AG09309 (cell line): ENCODE results near the gene NAALADL2.

Experiments
- DNase-seq: peaks from one replicate; pipeline ENCODE4 v3.0.0-alpha.2; 2010; ENCODE audit warnings: low read depth
- H3K4me3 ChIP-seq: 2 replicates; pipeline ENCODE4 v1.5.1; 2011; ENCODE audit warnings: mild to moderate bottlenecking, low read depth, low read length, moderate library complexity; ENCODE audit not compliant: control insufficient read depth
- TF ChIP-seq, protein P1 (sequence below): IDR thresholded peaks from 2 replicates; pipeline ENCODE4 v1.5.1; 2011; ENCODE audit warnings: mild to moderate bottlenecking, low read depth, low read length, inconsistent platforms; ENCODE audit not compliant: insufficient read depth, control insufficient read depth; ENCODE audit errors: missing control alignments

The NAALADL2 gene

DNA sequence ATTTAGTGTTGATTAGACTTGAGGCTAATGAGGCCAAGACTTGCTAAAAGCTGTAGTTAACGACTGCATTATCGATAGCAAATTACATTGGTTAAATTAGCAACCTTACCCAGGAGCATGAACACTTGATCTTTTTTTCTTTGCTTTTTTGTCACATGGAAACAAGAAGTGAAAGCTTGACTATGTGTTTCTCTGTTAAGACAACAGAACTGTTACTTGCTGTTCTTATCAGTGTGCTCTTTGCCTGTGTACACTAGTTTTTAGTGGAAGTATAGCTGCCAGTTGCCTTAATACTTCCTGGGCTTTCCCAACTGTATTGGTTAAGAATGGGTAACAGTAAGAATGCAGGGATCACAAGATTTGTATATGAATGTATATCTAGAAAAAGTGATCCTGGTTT lies 625.5 kb downstream of the NAALADL2 start:
- DNase-seq: no peak
- no peak overlapping the region for H3K4me3 ChIP-seq
- TF ChIP-seq, protein P1, sequence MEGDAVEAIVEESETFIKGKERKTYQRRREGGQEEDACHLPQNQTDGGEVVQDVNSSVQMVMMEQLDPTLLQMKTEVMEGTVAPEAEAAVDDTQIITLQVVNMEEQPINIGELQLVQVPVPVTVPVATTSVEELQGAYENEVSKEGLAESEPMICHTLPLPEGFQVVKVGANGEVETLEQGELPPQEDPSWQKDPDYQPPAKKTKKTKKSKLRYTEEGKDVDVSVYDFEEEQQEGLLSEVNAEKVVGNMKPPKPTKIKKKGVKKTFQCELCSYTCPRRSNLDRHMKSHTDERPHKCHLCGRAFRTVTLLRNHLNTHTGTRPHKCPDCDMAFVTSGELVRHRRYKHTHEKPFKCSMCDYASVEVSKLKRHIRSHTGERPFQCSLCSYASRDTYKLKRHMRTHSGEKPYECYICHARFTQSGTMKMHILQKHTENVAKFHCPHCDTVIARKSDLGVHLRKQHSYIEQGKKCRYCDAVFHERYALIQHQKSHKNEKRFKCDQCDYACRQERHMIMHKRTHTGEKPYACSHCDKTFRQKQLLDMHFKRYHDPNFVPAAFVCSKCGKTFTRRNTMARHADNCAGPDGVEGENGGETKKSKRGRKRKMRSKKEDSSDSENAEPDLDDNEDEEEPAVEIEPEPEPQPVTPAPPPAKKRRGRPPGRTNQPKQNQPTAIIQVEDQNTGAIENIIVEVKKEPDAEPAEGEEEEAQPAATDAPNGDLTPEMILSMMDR: no peak

- TF ChIP-seq, protein P1: no peak
- H3K4me3 ChIP-seq: no peak overlapping the region
- no peak for DNase-seq
These were observed 626.3 kb downstream of the NAALADL2 start for GRCh38 chr3:175485436-175485835.

DNA sequence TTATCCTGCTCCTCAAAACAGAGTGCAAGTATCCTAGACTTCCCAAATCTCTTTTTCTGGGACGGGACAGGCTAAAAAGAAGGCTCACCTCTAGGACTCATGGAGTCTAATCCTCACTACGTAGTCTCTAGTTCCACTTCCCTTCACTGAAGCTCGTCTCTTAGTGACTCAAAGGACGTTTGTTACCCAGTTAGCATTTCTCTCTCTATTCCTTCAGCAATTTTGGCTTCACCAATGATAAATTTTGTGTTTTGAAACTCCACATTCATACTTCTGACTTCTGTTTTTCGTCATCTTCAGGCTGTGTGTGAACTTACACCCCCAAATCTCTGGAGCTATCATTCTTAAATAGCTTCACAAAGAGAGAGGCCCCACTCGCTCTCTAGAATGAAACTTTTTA lies 627.1 kb downstream of the NAALADL2 start:
- no peak for DNase-seq
- TF ChIP-seq, protein P1: no peak
- no peak overlapping the region for H3K4me3 ChIP-seq

DNA sequence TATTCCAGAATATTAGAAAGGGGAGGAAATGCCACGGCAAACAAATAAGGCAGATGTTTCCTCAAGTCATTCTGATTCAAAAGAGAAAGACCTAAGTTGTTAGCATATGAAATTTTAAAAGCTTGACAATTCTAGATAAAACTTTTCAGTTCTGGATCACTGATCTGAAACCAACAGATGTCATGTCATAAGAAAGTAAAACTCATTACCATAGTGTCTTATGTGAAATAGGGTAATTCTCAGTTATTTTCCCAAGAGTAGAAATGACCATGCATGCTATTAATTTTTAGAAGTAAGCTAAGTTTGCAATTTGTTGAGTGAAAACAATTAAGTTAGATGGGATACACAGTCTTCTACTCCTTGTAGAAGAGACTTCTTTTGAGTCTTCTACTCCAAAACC lies 630.3 kb downstream of the NAALADL2 start:
- TF ChIP-seq, protein P1: no peak
- no peak overlapping the region for H3K4me3 ChIP-seq
- DNase-seq: no peak

GRCh38 chr3:175493301-175493700 lies 634.2 kb downstream of the NAALADL2 start:
- TF ChIP-seq, protein P1: no peak
- DNase-seq: no peak

GRCh38 chr3:175495331-175495730 lies 636.2 kb downstream of the NAALADL2 start:
- TF ChIP-seq, protein P1: no peak

More at GRCh38 chr3:175493301-175493700, 634.2 kb downstream of the NAALADL2 start:
- no peak overlapping the region for H3K4me3 ChIP-seq

DNA sequence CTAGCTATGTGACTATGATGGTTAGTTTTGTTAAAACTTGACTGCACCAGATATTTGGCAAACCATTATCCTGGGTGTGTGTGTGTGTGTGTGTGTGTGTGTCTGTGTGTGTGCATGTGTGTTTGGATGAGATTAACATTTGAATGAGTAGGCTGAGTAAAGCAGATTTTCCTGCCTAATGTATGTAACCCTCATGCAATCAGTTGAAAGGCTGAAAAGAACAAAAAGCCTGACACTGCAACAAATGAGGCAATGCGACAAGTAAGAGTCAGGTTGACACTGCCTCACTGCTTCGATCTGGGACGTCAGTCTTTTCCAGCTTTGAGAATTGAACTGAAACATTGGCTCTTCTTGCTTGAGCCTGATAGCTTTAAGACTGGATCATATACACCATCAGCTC lies 643.0 kb downstream of the NAALADL2 start:
- no peak for DNase-seq
- TF ChIP-seq, protein P1: no peak

More at GRCh38 chr3:175495331-175495730, 636.2 kb downstream of the NAALADL2 start:
- no peak for DNase-seq
- no peak overlapping the region for H3K4me3 ChIP-seq

More for the DNA sequence above, 643.0 kb downstream of the NAALADL2 start:
- H3K4me3 ChIP-seq: no peak overlapping the region
